ENCODE data around the gene ADCY10.

ADCY10 gene

GRCh38 chr1:167781558-167781957, 132.4 kb downstream of the ADCY10 start:
- peaks cover 20% of the 10 kb centered on the region for H3K36me3 ChIP-seq (ENCODE audit: insufficient read depth, low read length)
- H3K27ac ChIP-seq, result no peak overlapping the region
- TF ChIP-seq POLR2AphosphoS5 (IDR thresholded peaks at IDR 0.05; ENCODE audit: borderline replicate concordance, low read depth, low read length) (no peak), FOXP2 (optimal IDR thresholded peaks at IDR 0.05; ENCODE audit: control extremely low read depth, extremely low read length, insufficient read depth) (no peak), EZH2 (IDR thresholded peaks at IDR 0.05) (no peak)
- DNase-seq (ENCODE audit: low read depth, low spot score), result no peak
- H3K9me3 ChIP-seq (ENCODE audit: low read depth, low read length), result peaks cover 7% of the 10 kb centered on the region; the same call in 1 of the 2 replicates
- no peak overlapping the region for H3K9ac ChIP-seq (ENCODE audit: insufficient read length)
- H3K4me3 ChIP-seq, result no peak overlapping the region

- Histone ChIP-seq H3K9me3 (ENCODE audit: low read depth, low read length) (peaks cover 7% of the 10 kb centered on the region; the same call in 1 of the 2 replicates), H3K27ac (no peak overlapping the region), H3K4me3 (no peak overlapping the region), H3K36me3 (ENCODE audit: insufficient read depth, low read length) (peaks cover 35% of the 10 kb centered on the region), H3K9ac (ENCODE audit: insufficient read length) (no peak overlapping the region)
- TF ChIP-seq EZH2 (IDR thresholded peaks at IDR 0.05) (no peak), FOXP2 (optimal IDR thresholded peaks at IDR 0.05; ENCODE audit: control extremely low read depth, extremely low read length, insufficient read depth) (no peak), POLR2AphosphoS5 (IDR thresholded peaks at IDR 0.05; ENCODE audit: borderline replicate concordance, low read depth, low read length) (no peak)
- DNase-seq (ENCODE audit: low read depth, low spot score), result no peak
Observed at GRCh38 chr1:167777269-167777650, 136.7 kb downstream of the ADCY10 start.

GRCh38 chr1:167776616-167777268, 137.2 kb downstream of the ADCY10 start:
- peaks cover 37% of the 10 kb centered on the region for H3K36me3 ChIP-seq (ENCODE audit: insufficient read depth, low read length)

GRCh38 chr1:167776151-167776550, 137.8 kb downstream of the ADCY10 start:
- TF ChIP-seq EZH2 (IDR thresholded peaks at IDR 0.05) (no peak), POLR2AphosphoS5 (IDR thresholded peaks at IDR 0.05; ENCODE audit: borderline replicate concordance, low read depth, low read length) (peak; percentile 40; the same call in 1 of the 2 replicates), FOXP2 (optimal IDR thresholded peaks at IDR 0.05; ENCODE audit: control extremely low read depth, extremely low read length, insufficient read depth) (no peak)
- DNase-seq (ENCODE audit: low read depth, low spot score), result peak; percentile 62
- no peak overlapping the region for H3K4me3 ChIP-seq
- H3K36me3 ChIP-seq (ENCODE audit: insufficient read depth, low read length), result peaks cover 37% of the 10 kb centered on the region
- H3K9ac ChIP-seq (ENCODE audit: insufficient read length), result no peak overlapping the region
- peaks cover 3% of the 10 kb centered on the region; the same call in 1 of the 2 replicates for H3K9me3 ChIP-seq (ENCODE audit: low read depth, low read length)
- H3K27ac ChIP-seq, result peak overlapping the region; percentile 30; the same call in 1 of the 2 replicates

More at GRCh38 chr1:167776616-167777268, 137.2 kb downstream of the ADCY10 start:
- H3K9me3 ChIP-seq (ENCODE audit: low read depth, low read length), result peaks cover 7% of the 10 kb centered on the region; the same call in 1 of the 2 replicates
- no peak for TF ChIP-seq FOXP2 (optimal IDR thresholded peaks at IDR 0.05; ENCODE audit: control extremely low read depth, extremely low read length, insufficient read depth)
- TF ChIP-seq EZH2 (IDR thresholded peaks at IDR 0.05), result no peak
- TF ChIP-seq POLR2AphosphoS5 (IDR thresholded peaks at IDR 0.05; ENCODE audit: borderline replicate concordance, low read depth, low read length), result no peak
- DNase-seq (ENCODE audit: low read depth, low spot score), result no peak
- H3K27ac ChIP-seq, result peak overlapping the region; percentile 30; the same call in 1 of the 2 replicates
- H3K4me3 ChIP-seq, result no peak overlapping the region
- no peak overlapping the region for H3K9ac ChIP-seq (ENCODE audit: insufficient read length)

GRCh38 chr1:167775178-167775577, 138.8 kb downstream of the ADCY10 start:
- TF ChIP-seq EZH2 (IDR thresholded peaks at IDR 0.05) (no peak), FOXP2 (optimal IDR thresholded peaks at IDR 0.05; ENCODE audit: control extremely low read depth, extremely low read length, insufficient read depth) (no peak), POLR2AphosphoS5 (IDR thresholded peaks at IDR 0.05; ENCODE audit: borderline replicate concordance, low read depth, low read length) (no peak)
- DNase-seq (ENCODE audit: low read depth, low spot score), result no peak
- peaks cover 35% of the 10 kb centered on the region for H3K36me3 ChIP-seq (ENCODE audit: insufficient read depth, low read length)

GRCh38 chr1:167774710-167775109, 139.2 kb downstream of the ADCY10 start:
- H3K9ac ChIP-seq (ENCODE audit: insufficient read length), result no peak overlapping the region
- H3K27ac ChIP-seq, result no peak overlapping the region
- TF ChIP-seq POLR2AphosphoS5 (IDR thresholded peaks at IDR 0.05; ENCODE audit: borderline replicate concordance, low read depth, low read length) (no peak), EZH2 (IDR thresholded peaks at IDR 0.05) (no peak), FOXP2 (optimal IDR thresholded peaks at IDR 0.05; ENCODE audit: control extremely low read depth, extremely low read length, insufficient read depth) (no peak)
- H3K9me3 ChIP-seq (ENCODE audit: low read depth, low read length), result no peaks in the 10 kb centered on the region
- no peak overlapping the region for H3K4me3 ChIP-seq
- peaks cover 31% of the 10 kb centered on the region for H3K36me3 ChIP-seq (ENCODE audit: insufficient read depth, low read length)
- no peak for DNase-seq (ENCODE audit: low read depth, low spot score)

More at GRCh38 chr1:167775178-167775577, 138.8 kb downstream of the ADCY10 start:
- Histone ChIP-seq H3K4me3 (no peak overlapping the region), H3K27ac (no peak overlapping the region), H3K9me3 (ENCODE audit: low read depth, low read length) (no peaks in the 10 kb centered on the region), H3K9ac (ENCODE audit: insufficient read length) (no peak overlapping the region)

GRCh38 chr1:167773516-167773915, 140.4 kb downstream of the ADCY10 start:
- no peak overlapping the region for H3K9ac ChIP-seq (ENCODE audit: insufficient read length)
- H3K27ac ChIP-seq, result no peak overlapping the region
- peaks cover 32% of the 10 kb centered on the region for H3K36me3 ChIP-seq (ENCODE audit: insufficient read depth, low read length)
- no peak for DNase-seq (ENCODE audit: low read depth, low spot score)
- no peaks in the 10 kb centered on the region for H3K9me3 ChIP-seq (ENCODE audit: low read depth, low read length)
- TF ChIP-seq EZH2 (IDR thresholded peaks at IDR 0.05), result no peak
- TF ChIP-seq POLR2AphosphoS5 (IDR thresholded peaks at IDR 0.05; ENCODE audit: borderline replicate concordance, low read depth, low read length), result no peak
- TF ChIP-seq FOXP2 (optimal IDR thresholded peaks at IDR 0.05; ENCODE audit: control extremely low read depth, extremely low read length, insufficient read depth), result no peak
- H3K4me3 ChIP-seq, result no peak overlapping the region

GRCh38 chr1:167772436-167772835, 141.5 kb downstream of the ADCY10 start:
- no peak overlapping the region for H3K4me3 ChIP-seq
- H3K9me3 ChIP-seq (ENCODE audit: low read depth, low read length), result no peaks in the 10 kb centered on the region
- TF ChIP-seq EZH2 (IDR thresholded peaks at IDR 0.05), result no peak
- no peak overlapping the region for H3K27ac ChIP-seq
- no peak for DNase-seq (ENCODE audit: low read depth, low spot score)
- H3K9ac ChIP-seq (ENCODE audit: insufficient read length), result no peak overlapping the region
- H3K36me3 ChIP-seq (ENCODE audit: insufficient read depth, low read length), result peaks cover 32% of the 10 kb centered on the region

GRCh38 chr1:167770127-167770526, 143.8 kb downstream of the ADCY10 start:
- Histone ChIP-seq H3K36me3 (ENCODE audit: insufficient read depth, low read length) (peaks cover 24% of the 10 kb centered on the region), H3K4me3 (no peak overlapping the region), H3K9me3 (ENCODE audit: low read depth, low read length) (no peaks in the 10 kb centered on the region), H3K27ac (no peak overlapping the region), H3K9ac (ENCODE audit: insufficient read length) (no peak overlapping the region)
- no peak for DNase-seq (ENCODE audit: low read depth, low spot score)
- no peak for TF ChIP-seq FOXP2 (optimal IDR thresholded peaks at IDR 0.05; ENCODE audit: control extremely low read depth, extremely low read length, insufficient read depth)
- TF ChIP-seq POLR2AphosphoS5 (IDR thresholded peaks at IDR 0.05; ENCODE audit: borderline replicate concordance, low read depth, low read length), result no peak
- no peak for TF ChIP-seq EZH2 (IDR thresholded peaks at IDR 0.05)
